C4-2B (cell line): Measurements from ENCODE around the gene MTNR1A.

Source experiments
- H3K27ac ChIP-seq: fragments of 450-650 bp; 2 replicates; pipeline ENCODE4 v1.5.1; 2017
- CTCF ChIP-seq: fragments of 450-650 bp; conservative IDR thresholded peaks from 2 replicates; pipeline ENCODE4 v1.5.1; 2017; ENCODE audit warnings: mild to moderate bottlenecking
- ZFX ChIP-seq: fragments of 450-650 bp; IDR thresholded peaks from 2 replicates; pipeline ENCODE4 v1.6.1; 2017

Gene MTNR1A

GRCh38 chr4:186584912-186585311 is 29.5 kb upstream of the MTNR1A start:
- TF ChIP-seq ZFX (no peak), CTCF (no peak)
- H3K27ac ChIP-seq: no peak overlapping the region

- no peak overlapping the region for H3K27ac ChIP-seq
- no peak for TF ChIP-seq ZFX
- no peak for TF ChIP-seq CTCF
Observed at GRCh38 chr4:186581421-186581820, 26.1 kb upstream of the MTNR1A start.

DNA sequence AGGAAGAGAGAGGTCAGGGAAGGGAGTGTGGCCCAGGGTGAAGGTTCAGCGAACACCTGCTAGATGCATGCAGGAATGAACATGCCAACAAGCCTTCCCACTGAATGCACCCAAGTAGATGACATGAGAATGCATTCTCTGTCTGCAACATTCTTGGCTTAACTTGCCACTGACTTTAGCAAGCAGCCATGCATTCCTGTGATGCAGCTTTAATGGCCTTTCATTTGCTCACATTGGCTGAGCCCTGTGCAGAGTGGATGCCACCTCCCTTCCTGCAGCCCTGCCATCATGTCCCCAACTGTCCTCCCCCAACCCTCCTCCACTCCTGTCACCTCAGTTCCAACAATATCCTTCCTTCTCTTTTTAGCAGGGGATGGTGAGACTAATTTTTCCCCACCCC is 25.3 kb upstream of the MTNR1A start:
- TF ChIP-seq CTCF (no peak), ZFX (no peak)
- H3K27ac ChIP-seq: no peak overlapping the region

DNA sequence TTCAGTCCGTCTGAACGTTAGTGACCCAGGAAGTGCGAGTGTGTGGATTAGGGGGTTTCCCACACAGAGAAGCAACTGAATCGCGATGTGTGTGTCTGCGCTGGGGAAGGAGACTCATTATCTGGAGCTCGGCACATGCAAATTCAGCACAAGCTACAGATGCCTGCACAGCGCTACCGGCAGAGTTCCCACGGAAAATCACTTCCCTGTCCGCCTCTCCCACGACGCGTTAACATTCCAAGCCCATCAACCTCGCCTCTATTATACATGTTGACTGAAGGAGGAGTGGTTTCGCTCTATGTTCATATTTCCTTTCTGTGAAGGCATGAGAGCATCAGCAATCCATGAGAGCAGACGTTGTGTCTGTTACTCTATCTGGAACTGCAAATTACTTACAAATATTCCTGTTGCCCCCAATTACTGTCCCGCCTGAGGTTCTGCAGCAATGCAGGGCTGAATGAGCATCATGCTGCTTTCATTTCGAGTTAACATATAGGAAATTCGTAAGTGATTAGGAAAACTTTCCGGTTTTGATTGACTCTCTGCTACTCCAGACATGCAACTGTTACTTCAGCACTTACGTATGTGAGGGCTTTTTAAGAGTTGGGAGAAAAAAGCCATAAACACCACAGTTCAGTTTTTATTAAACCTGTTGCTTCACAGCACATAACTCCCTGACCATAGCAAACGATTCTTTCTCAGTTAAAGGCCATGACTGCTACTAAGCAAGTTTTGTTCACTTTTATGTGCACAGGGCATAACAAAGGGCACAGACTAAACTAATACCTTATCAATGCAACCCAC is 15.0 kb upstream of the MTNR1A start:
- H3K27ac ChIP-seq: no peak overlapping the region
- TF ChIP-seq ZFX (no peak), CTCF (no peak)

DNA sequence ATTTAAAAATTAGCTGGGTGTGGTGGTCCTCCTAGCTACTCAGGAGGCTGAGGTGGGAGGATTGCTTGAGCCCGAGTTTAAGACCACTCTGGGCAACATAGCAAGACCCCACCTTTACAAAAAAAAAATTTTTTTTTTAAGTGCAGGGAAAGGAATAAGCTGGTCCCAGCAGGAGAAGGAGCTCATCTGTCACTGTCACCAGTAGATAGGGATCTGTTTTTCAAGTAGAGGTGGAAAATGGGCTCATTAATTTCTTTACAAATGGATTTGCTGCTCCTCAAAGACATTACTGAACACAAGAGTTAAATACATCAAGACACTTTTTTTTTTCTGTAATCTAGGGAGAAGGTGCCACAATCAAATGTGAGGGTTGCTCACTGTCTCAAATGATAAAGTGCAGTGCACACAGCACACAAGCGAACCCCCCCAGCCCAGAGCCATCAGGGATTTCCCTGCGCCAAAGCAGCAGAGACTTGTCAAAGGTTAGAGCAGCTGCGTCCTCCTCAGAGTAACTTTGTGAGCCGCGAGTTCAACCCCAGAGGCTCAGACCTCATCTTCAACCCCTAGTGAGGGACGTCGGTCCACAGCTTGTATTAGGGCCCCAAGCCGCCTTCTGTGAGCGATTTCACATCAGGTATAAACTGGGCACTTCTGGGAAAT is 14.3 kb upstream of the MTNR1A start:
- no peak overlapping the region for H3K27ac ChIP-seq

DNA sequence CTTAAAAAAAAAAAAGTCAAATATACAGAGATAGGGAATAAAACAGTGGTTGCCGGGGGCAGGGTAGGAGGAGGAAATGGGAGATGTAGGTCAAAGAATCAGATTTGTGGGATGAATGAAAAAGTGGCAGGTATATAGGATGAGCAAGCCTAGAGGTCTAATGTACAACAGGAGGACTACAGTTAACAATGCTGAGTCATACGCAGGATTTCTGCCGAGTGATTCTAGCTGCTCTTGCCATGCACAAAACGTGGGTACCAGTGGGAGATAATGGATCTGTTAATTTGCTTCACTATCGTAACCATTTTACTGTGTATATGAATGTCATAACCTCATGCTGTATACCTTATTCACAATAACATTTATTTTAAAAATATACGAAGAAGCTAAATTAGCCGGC is 10.7 kb upstream of the MTNR1A start:
- TF ChIP-seq ZFX: no peak
- no peak for TF ChIP-seq CTCF
- no peak overlapping the region for H3K27ac ChIP-seq

More for the DNA sequence above, 14.3 kb upstream of the MTNR1A start:
- TF ChIP-seq ZFX: no peak
- no peak for TF ChIP-seq CTCF

- TF ChIP-seq CTCF (no peak), ZFX (no peak)
- no peak overlapping the region for H3K27ac ChIP-seq
Observed at GRCh38 chr4:186563761-186564160, 8.4 kb upstream of the MTNR1A start.
